OCI-LY3 (cell line): Measurements from ENCODE around the gene EPHA5.

ENCODE experiments used
- H2AFZ ChIP-seq: fragments of 200-600, 300-600 bp; shearing (Covaris generic); 2 replicates; pipeline ENCODE4 v1.6.0; 2014; ENCODE audit warnings: antibody characterized with exemption, low read depth, low read length
- H3K27ac ChIP-seq: fragments of 200-600, 300-600 bp; sonication (generic); 2 replicates; pipeline ENCODE4 v1.5.1; 2014; ENCODE audit warnings: mild to moderate bottlenecking, low read length, moderate library complexity, mixed read lengths
- H3K27me3 ChIP-seq: fragments of 200-600, 300-600 bp; sonication (generic); 2 replicates; pipeline ENCODE4 v1.6.1; 2014; ENCODE audit warnings: low read depth, low read length, mixed read lengths
- H3K36me3 ChIP-seq: fragments of 200-600, 300-600 bp; sonication (generic); replicated peaks from 2 replicates; pipeline ENCODE3; 2014; ENCODE audit warnings: low read depth, low read length, mixed read lengths
- H3K4me1 ChIP-seq: fragments of 300-600, 200-600 bp; sonication (generic); 2 replicates; pipeline ENCODE4 v1.6.1; 2014; ENCODE audit warnings: low read length, mixed read lengths
- H3K4me2 ChIP-seq: fragments of 200-600, 300-600 bp; sonication (generic); 2 replicates; pipeline ENCODE4 v1.6.1; 2014; ENCODE audit warnings: low read length, mixed read lengths
- H3K4me3 ChIP-seq: fragments of 300-600, 200-600 bp; sonication (generic); 2 replicates; pipeline ENCODE4 v1.5.1; 2014; ENCODE audit warnings: antibody characterized with exemption, mild to moderate bottlenecking, low read length, moderate library complexity
- H3K79me2 ChIP-seq: fragments of 300-600, 200-600 bp; shearing (Covaris generic); 2 replicates; pipeline ENCODE4 v1.6.1; 2014; ENCODE audit warnings: mild to moderate bottlenecking, low read length, mixed read lengths
- H3K9ac ChIP-seq: fragments of 300-600, 200-600 bp; shearing (Covaris generic); 2 replicates; pipeline ENCODE4 v1.6.0; 2014; ENCODE audit warnings: mild to moderate bottlenecking, low read length, moderate library complexity
- H3K9me3 ChIP-seq: fragments of 200-600, 300-600 bp; shearing (Covaris generic); 2 replicates; pipeline ENCODE4 v1.6.1; 2014; ENCODE audit warnings: low read length, mixed read lengths; ENCODE audit not compliant: insufficient read depth
- H4K20me1 ChIP-seq: fragments of 200-600, 300-600 bp; sonication (generic); 2 replicates; pipeline ENCODE4 v1.6.1; 2016; ENCODE audit warnings: low read length, mixed read lengths; ENCODE audit not compliant: insufficient read depth
- EZH2phosphoT487 ChIP-seq: fragments of 200-600 bp; shearing (Covaris generic); IDR thresholded peaks from 2 replicates; pipeline ENCODE4 v1.6.1; 2018; ENCODE audit warnings: antibody characterized with exemption, mixed run types, low read depth
- TF ChIP-seq, protein P1 (sequence below): fragments of 200-600, 300-600 bp; sonication (generic); IDR thresholded peaks from 2 replicates; pipeline ENCODE4 v1.5.1; 2014; ENCODE audit warnings: antibody characterized with exemption, low read length, low read depth

Gene EPHA5

GRCh38 chr4:65343342-65343741 is 326.9 kb downstream of the EPHA5 start:
- Histone ChIP-seq H3K9ac (no peak overlapping the region), H3K4me2 (no peak overlapping the region), H3K27ac (no peak overlapping the region), H3K36me3 (no peaks in the 10 kb centered on the region), H4K20me1 (no peaks in the 10 kb centered on the region), H3K4me1 (peaks cover 8% of the 10 kb centered on the region), H3K79me2 (no peaks in the 10 kb centered on the region), H3K9me3 (0 out of 2 replicates have a peak, but pooled peaks cover 4% of the 10 kb centered on the region), H2AFZ (no peak overlapping the region), H3K4me3 (no peak overlapping the region), H3K27me3 (no peaks in the 10 kb centered on the region)
- TF ChIP-seq EZH2phosphoT487, result no peak
- TF ChIP-seq, protein P1, sequence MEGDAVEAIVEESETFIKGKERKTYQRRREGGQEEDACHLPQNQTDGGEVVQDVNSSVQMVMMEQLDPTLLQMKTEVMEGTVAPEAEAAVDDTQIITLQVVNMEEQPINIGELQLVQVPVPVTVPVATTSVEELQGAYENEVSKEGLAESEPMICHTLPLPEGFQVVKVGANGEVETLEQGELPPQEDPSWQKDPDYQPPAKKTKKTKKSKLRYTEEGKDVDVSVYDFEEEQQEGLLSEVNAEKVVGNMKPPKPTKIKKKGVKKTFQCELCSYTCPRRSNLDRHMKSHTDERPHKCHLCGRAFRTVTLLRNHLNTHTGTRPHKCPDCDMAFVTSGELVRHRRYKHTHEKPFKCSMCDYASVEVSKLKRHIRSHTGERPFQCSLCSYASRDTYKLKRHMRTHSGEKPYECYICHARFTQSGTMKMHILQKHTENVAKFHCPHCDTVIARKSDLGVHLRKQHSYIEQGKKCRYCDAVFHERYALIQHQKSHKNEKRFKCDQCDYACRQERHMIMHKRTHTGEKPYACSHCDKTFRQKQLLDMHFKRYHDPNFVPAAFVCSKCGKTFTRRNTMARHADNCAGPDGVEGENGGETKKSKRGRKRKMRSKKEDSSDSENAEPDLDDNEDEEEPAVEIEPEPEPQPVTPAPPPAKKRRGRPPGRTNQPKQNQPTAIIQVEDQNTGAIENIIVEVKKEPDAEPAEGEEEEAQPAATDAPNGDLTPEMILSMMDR, result no peak

DNA sequence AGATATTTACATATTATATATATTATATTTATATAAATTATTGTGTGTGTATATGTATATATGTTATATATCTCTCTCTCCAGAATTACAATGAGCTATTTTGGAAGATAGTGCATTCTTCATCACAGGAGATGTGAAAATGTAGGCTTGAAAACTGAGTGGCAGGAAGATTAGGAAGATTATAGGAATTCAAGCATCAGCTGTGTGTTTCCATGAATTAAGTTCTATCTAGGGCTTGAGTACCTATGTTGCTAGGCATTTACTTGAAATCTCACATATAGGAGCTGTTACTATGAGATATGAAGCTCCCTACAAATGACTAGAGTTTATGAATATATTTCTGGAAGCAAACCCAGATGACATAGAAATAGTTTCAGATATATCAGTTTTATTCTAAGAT is 328.7 kb downstream of the EPHA5 start:
- Histone ChIP-seq H3K4me3 (no peak overlapping the region), H3K9ac (no peak overlapping the region), H3K79me2 (no peaks in the 10 kb centered on the region), H3K4me1 (peaks cover 8% of the 10 kb centered on the region), H3K27me3 (no peaks in the 10 kb centered on the region), H3K4me2 (no peak overlapping the region), H3K36me3 (no peaks in the 10 kb centered on the region), H3K9me3 (no peaks in the 10 kb centered on the region), H2AFZ (no peak overlapping the region), H4K20me1 (no peaks in the 10 kb centered on the region), H3K27ac (no peak overlapping the region)
- TF ChIP-seq, protein P1, result no peak

DNA sequence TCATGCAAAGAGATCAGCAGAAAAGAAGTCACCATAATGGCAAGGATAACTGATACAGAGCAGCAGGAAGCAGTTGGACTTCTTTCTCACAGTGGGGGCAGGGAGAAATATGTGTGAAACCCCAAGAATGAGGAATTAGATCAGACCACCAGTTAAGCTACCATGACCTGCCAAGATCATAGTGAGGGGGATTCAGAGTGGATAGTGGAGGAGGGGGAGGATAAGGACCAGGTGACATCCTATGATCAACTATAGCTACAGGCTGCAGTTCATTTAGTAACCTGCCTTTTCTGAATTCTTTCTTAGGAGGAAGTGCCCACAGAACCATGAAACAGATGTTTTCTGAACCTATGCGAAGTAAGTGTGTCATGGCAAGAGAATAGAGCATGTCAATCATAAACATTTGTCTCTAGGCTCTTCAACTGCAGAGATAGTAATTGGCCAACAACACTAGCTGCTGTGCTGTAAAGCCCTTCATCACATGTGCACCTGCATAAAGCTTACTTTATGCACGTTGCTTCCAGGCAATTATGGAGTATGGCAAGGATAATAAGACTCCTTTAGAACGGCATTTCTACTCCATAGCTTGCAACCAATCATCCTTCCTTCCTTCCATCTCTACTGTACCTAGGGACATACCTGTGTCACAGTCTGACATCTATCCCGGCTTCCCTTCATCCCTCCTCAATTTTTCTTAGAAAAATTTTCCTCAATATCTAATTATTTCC is 329.7 kb downstream of the EPHA5 start:
- Histone ChIP-seq H3K4me1 (peaks cover 8% of the 10 kb centered on the region), H3K27ac (no peak overlapping the region), H3K9me3 (no peaks in the 10 kb centered on the region), H3K9ac (no peak overlapping the region), H3K4me3 (no peak overlapping the region), H3K79me2 (no peaks in the 10 kb centered on the region), H3K27me3 (no peaks in the 10 kb centered on the region), H2AFZ (peak overlapping the region; percentile 55), H4K20me1 (no peaks in the 10 kb centered on the region), H3K4me2 (0 out of 2 replicates have a peak overlapping the region, but pooled peaks have one; percentile 5), H3K36me3 (no peaks in the 10 kb centered on the region)
- no peak for TF ChIP-seq EZH2phosphoT487
- TF ChIP-seq, protein P1, result no peak

DNA sequence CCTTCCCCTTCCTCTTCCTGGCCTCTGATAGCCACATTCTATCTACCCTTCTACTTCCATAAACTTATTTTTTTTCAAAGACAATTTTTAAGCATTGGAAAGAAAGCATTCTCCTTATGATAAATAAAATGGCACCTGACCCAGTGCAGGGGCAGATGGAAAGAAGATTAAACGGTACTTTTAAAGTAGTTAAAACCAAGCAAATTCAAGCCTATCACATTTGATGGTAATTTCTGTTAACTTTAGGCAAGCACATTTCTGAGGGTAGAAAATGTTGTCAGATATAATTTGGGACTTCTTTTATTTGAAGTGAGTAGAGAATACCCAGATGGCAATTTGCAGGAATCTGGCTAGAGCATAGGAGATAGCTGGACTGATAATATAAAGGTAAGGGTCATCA is 332.9 kb downstream of the EPHA5 start:
- H3K27ac ChIP-seq, result no peak overlapping the region
- no peaks in the 10 kb centered on the region for H3K36me3 ChIP-seq
- H4K20me1 ChIP-seq, result no peaks in the 10 kb centered on the region
- no peak overlapping the region for H2AFZ ChIP-seq
- H3K27me3 ChIP-seq, result no peaks in the 10 kb centered on the region
- H3K4me2 ChIP-seq, result no peak overlapping the region
- TF ChIP-seq, protein P1, result no peak
- no peak for TF ChIP-seq EZH2phosphoT487
- no peak overlapping the region for H3K4me3 ChIP-seq
- peaks cover 8% of the 10 kb centered on the region for H3K4me1 ChIP-seq
- H3K79me2 ChIP-seq, result no peaks in the 10 kb centered on the region
- no peak overlapping the region for H3K9ac ChIP-seq
- H3K9me3 ChIP-seq, result no peaks in the 10 kb centered on the region
